ENCODE measurements around the gene PRSS57. TPM values are rescaled to one million over a fixed set of nuclear protein-coding genes. Genes with fewer than 3 reads are reported as not detected.

Gene PRSS57
- polyA plus RNA-seq, 1 of the 3 experiments (the other 2 are of a cell fraction): not detected

DNA sequence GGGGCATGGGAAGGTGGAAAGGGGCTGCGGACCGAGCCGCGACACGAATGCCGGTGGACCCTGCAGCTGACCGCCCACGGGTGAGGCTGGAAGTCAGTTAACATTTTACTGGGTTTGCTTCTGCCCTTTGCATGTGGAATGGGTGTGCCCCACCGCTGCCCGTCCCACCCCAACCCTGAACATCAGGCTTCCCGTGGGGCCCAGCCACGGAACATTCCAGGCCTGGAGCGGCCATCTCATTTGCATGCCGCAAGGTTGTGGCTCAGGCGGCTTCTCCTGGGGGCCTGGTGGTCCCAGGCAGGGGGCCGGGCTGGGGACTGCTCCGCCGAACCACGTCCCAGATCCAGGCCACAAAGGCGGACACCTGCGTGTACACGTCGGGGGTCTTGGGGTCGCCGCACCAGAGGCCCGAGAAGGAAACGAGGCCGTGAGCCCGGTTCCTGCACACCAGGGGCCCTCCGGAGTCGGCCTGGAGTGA is 9.8 kb downstream of the PRSS57 start:
- CTCF ChIA-PET: interaction anchor here (0.5 kb wide), 1 partner anchor 49 kb away, joined by 3 read pairs; no protein-coding TSS in a partner anchor

DNA sequence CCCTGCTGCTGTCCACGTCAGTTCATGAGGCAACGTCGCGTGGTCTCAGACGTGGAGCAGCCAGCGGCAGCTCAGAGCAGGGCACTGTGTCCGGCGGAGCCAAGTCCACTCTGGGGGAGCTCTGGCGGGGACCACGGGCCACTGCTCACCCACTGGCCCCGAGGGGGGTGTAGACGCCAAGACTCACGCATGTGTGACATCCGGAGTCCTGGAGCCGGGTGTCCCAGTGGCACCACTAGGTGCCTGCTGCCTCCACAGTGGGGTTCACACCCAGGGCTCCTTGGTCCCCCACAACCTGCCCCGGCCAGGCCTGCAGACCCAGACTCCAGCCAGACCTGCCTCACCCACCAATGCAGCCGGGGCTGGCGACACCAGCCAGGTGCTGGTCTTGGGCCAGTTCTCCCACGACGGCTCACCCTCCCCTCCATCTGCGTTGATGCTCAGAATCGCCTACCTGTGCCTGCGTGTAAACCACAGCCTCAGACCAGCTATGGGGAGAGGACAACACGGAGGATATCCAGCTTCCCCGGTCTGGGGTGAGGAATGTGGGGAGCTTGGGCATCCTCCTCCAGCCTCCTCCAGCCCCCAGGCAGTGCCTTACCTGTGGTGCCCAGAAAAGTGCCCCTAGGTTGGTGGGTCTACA is 12.5 kb downstream of the PRSS57 start:
- no peak overlapping the region for H3K4me3 ChIP-seq (ENCODE audit: low read depth in 2 of 2, low read length in 1 of 2)
- peaks cover 4 to 12% of the 10 kb centered on the region in 2 experiments; a peak in 3 of 4 replicates for H3K4me1 ChIP-seq (ENCODE audit: control insufficient read depth in 1 of 2, insufficient read depth in 2 of 2, low read depth in 1 of 2, low read length in 1 of 2)
- no peak overlapping the region for H3K4me2 ChIP-seq
- 100% methylated on average over 5 of the region's 25 CpGs for WGBS (ENCODE audit: low lambda C conversion rate)
- no peak for TF ChIP-seq GATA2 (CRISPR knock-in tag; IDR thresholded peaks at IDR 0.05)
- TF ChIP-seq, protein P1, sequence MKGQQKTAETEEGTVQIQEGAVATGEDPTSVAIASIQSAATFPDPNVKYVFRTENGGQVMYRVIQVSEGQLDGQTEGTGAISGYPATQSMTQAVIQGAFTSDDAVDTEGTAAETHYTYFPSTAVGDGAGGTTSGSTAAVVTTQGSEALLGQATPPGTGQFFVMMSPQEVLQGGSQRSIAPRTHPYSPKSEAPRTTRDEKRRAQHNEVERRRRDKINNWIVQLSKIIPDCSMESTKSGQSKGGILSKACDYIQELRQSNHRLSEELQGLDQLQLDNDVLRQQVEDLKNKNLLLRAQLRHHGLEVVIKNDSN (IDR thresholded peaks at IDR 0.05; ENCODE audit: borderline replicate concordance, low read depth): no peak
- TF ChIP-seq NFIC (IDR thresholded peaks at IDR 0.05; ENCODE audit: borderline replicate concordance): no peak
- no peak for TF ChIP-seq POLR2AphosphoS5 (IDR thresholded peaks at IDR 0.05; ENCODE audit: low read depth, low read length)
- no peak for TF ChIP-seq RAD21 (IDR thresholded peaks at IDR 0.05; ENCODE audit: low read length)
- TF ChIP-seq RFX5 (IDR thresholded peaks at IDR 0.05; ENCODE audit: low read length): no peak
- TF ChIP-seq, protein P2, sequence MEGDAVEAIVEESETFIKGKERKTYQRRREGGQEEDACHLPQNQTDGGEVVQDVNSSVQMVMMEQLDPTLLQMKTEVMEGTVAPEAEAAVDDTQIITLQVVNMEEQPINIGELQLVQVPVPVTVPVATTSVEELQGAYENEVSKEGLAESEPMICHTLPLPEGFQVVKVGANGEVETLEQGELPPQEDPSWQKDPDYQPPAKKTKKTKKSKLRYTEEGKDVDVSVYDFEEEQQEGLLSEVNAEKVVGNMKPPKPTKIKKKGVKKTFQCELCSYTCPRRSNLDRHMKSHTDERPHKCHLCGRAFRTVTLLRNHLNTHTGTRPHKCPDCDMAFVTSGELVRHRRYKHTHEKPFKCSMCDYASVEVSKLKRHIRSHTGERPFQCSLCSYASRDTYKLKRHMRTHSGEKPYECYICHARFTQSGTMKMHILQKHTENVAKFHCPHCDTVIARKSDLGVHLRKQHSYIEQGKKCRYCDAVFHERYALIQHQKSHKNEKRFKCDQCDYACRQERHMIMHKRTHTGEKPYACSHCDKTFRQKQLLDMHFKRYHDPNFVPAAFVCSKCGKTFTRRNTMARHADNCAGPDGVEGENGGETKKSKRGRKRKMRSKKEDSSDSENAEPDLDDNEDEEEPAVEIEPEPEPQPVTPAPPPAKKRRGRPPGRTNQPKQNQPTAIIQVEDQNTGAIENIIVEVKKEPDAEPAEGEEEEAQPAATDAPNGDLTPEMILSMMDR (IDR thresholded peaks at IDR 0.05): no peak
- no peak for TF ChIP-seq JUND (IDR thresholded peaks at IDR 0.05)
- TF ChIP-seq RXRA (IDR thresholded peaks at IDR 0.05; ENCODE audit: borderline replicate concordance, low read depth): no peak
- no peak for TF ChIP-seq TAF1 (IDR thresholded peaks at IDR 0.05; ENCODE audit: borderline replicate concordance, low read depth, low read length)
- TF ChIP-seq, protein P3, sequence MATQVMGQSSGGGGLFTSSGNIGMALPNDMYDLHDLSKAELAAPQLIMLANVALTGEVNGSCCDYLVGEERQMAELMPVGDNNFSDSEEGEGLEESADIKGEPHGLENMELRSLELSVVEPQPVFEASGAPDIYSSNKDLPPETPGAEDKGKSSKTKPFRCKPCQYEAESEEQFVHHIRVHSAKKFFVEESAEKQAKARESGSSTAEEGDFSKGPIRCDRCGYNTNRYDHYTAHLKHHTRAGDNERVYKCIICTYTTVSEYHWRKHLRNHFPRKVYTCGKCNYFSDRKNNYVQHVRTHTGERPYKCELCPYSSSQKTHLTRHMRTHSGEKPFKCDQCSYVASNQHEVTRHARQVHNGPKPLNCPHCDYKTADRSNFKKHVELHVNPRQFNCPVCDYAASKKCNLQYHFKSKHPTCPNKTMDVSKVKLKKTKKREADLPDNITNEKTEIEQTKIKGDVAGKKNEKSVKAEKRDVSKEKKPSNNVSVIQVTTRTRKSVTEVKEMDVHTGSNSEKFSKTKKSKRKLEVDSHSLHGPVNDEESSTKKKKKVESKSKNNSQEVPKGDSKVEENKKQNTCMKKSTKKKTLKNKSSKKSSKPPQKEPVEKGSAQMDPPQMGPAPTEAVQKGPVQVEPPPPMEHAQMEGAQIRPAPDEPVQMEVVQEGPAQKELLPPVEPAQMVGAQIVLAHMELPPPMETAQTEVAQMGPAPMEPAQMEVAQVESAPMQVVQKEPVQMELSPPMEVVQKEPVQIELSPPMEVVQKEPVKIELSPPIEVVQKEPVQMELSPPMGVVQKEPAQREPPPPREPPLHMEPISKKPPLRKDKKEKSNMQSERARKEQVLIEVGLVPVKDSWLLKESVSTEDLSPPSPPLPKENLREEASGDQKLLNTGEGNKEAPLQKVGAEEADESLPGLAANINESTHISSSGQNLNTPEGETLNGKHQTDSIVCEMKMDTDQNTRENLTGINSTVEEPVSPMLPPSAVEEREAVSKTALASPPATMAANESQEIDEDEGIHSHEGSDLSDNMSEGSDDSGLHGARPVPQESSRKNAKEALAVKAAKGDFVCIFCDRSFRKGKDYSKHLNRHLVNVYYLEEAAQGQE (IDR thresholded peaks at IDR 0.05; ENCODE audit: low read depth, low read length): no peak
- no peak for TF ChIP-seq CHD2 (IDR thresholded peaks at IDR 0.05; ENCODE audit: low read length, partially characterized antibody)
- TF ChIP-seq TEAD4 (IDR thresholded peaks at IDR 0.05; ENCODE audit: borderline replicate concordance, insufficient read depth): no peak
- TF ChIP-seq, protein P4, sequence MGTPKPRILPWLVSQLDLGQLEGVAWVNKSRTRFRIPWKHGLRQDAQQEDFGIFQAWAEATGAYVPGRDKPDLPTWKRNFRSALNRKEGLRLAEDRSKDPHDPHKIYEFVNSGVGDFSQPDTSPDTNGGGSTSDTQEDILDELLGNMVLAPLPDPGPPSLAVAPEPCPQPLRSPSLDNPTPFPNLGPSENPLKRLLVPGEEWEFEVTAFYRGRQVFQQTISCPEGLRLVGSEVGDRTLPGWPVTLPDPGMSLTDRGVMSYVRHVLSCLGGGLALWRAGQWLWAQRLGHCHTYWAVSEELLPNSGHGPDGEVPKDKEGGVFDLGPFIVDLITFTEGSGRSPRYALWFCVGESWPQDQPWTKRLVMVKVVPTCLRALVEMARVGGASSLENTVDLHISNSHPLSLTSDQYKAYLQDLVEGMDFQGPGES (IDR thresholded peaks at IDR 0.05; ENCODE audit: low read depth, low read length): no peak
- H4K20me1 ChIP-seq (ENCODE audit: insufficient read depth): no peaks in the 10 kb centered on the region
- no peaks in the 10 kb centered on the region for H3K9me2 ChIP-seq
- H3K27me3 ChIP-seq (ENCODE audit: insufficient read depth): no peaks in the 10 kb centered on the region
- no peak overlapping the region for H3K9ac ChIP-seq
- H2AFZ ChIP-seq (ENCODE audit: low read depth): no peak overlapping the region
- peaks cover 0 to 3% of the 10 kb centered on the region in 2 experiments for H3K36me3 ChIP-seq (replicated peaks in 1 of 2; ENCODE audit: control insufficient read depth in 1 of 2, insufficient read depth in 2 of 2, low read length in 1 of 2)
- H3K27ac ChIP-seq (ENCODE audit: low read depth in 2 of 2, low read length in 1 of 2): no peak overlapping the region
- POLR2A ChIA-PET: no interaction called here
- CTCF ChIA-PET: interaction anchor here (0.9 kb wide), 1 partner anchor 25 kb away, joined by 5 read pairs; no protein-coding TSS in a partner anchor
- no peak for DNase-seq
- peaks cover 5% of the 10 kb centered on the region for H3F3A ChIP-seq (replicated peaks; ENCODE audit: insufficient read depth)
- peaks cover 19% of the 10 kb centered on the region for H3K79me2 ChIP-seq (ENCODE audit: insufficient read depth)
- H3K9me3 ChIP-seq: no peaks in the 10 kb centered on the region

More for the DNA sequence above, 9.8 kb downstream of the PRSS57 start:
- Histone ChIP-seq H3K4me2 (no peak overlapping the region), H3K4me3 (ENCODE audit: low read depth in 2 of 2, low read length in 1 of 2) (no peak overlapping the region), H3K9me2 (no peaks in the 10 kb centered on the region), H3F3A (replicated peaks; ENCODE audit: insufficient read depth) (no peaks in the 10 kb centered on the region), H4K20me1 (ENCODE audit: insufficient read depth) (no peaks in the 10 kb centered on the region), H3K9me3 (no peaks in the 10 kb centered on the region), H3K9ac (no peak overlapping the region), H3K79me2 (ENCODE audit: insufficient read depth) (no peaks in the 10 kb centered on the region), H3K27ac (ENCODE audit: low read depth in 2 of 2, low read length in 1 of 2) (no peak overlapping the region), H2AFZ (ENCODE audit: low read depth) (no peak overlapping the region), H3K4me1 (ENCODE audit: control insufficient read depth in 1 of 2, insufficient read depth in 2 of 2, low read depth in 1 of 2, low read length in 1 of 2) (peaks cover 0 to 4% of the 10 kb centered on the region in 2 experiments; a peak in 1 of 4 replicates), H3K36me3 (replicated peaks in 1 of 2; ENCODE audit: control insufficient read depth in 1 of 2, insufficient read depth in 2 of 2, low read length in 1 of 2) (no peaks in the 10 kb centered on the region), H3K27me3 (ENCODE audit: insufficient read depth) (no peaks in the 10 kb centered on the region)
- TF ChIP-seq, protein P5, sequence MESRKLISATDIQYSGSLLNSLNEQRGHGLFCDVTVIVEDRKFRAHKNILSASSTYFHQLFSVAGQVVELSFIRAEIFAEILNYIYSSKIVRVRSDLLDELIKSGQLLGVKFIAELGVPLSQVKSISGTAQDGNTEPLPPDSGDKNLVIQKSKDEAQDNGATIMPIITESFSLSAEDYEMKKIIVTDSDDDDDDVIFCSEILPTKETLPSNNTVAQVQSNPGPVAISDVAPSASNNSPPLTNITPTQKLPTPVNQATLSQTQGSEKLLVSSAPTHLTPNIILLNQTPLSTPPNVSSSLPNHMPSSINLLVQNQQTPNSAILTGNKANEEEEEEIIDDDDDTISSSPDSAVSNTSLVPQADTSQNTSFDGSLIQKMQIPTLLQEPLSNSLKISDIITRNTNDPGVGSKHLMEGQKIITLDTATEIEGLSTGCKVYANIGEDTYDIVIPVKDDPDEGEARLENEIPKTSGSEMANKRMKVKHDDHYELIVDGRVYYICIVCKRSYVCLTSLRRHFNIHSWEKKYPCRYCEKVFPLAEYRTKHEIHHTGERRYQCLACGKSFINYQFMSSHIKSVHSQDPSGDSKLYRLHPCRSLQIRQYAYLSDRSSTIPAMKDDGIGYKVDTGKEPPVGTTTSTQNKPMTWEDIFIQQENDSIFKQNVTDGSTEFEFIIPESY (IDR thresholded peaks at IDR 0.05; ENCODE audit: borderline replicate concordance, low read depth): no peak
- 83% methylated on average over 10 of the region's 31 CpGs for WGBS (ENCODE audit: low lambda C conversion rate)
- POLR2A ChIA-PET: no interaction called here
- no peak for DNase-seq
